RWPE2 (cell line): Measurements from ENCODE around the gene TAP1.

Experiments
- ATAC-seq: fragments of 200-7000 bp; cut with Tn5 transposase; 3 replicates; pipeline ENCODE4 v1.9.1; 2021; ENCODE audit warnings: low read depth
- DNase-seq: peaks from one replicate; pipeline ENCODE4 v3.0.0-alpha.2; 2020; ENCODE audit warnings: low spot score
- H3K27ac ChIP-seq: fragments of 450-650 bp; 2 replicates; pipeline ENCODE4 v1.5.1; 2017; ENCODE audit warnings: mild to moderate bottlenecking; ENCODE audit not compliant: poor library complexity, severe bottlenecking
- H3K27me3 ChIP-seq: fragments of 250-450 bp; sonication (Bioruptor Pico); 2 replicates; pipeline ENCODE4 v1.5.1; 2021; ENCODE audit warnings: mild to moderate bottlenecking, moderate library complexity; ENCODE audit not compliant: insufficient read depth, poor library complexity, severe bottlenecking
- H3K36me3 ChIP-seq: fragments of 250-450 bp; sonication (Bioruptor Pico); 2 replicates; pipeline ENCODE4 v1.5.1; 2020; ENCODE audit warnings: low read depth, mild to moderate bottlenecking, moderate library complexity
- H3K4me1 ChIP-seq: fragments of 250-450 bp; sonication (Bioruptor Pico); 2 replicates; pipeline ENCODE4 v1.5.1; 2021; ENCODE audit warnings: mild to moderate bottlenecking, moderate library complexity; ENCODE audit not compliant: insufficient read depth, poor library complexity, severe bottlenecking
- H3K4me3 ChIP-seq: fragments of 250-450 bp; sonication (Bioruptor Pico); 2 replicates; pipeline ENCODE4 v1.5.1; 2021; ENCODE audit warnings: mild to moderate bottlenecking, moderate library complexity; ENCODE audit not compliant: severe bottlenecking
- H3K9me3 ChIP-seq: fragments of 250-450 bp; sonication (Bioruptor Pico); 2 replicates; pipeline ENCODE4 v1.5.1; 2021; ENCODE audit warnings: mild to moderate bottlenecking, moderate library complexity; ENCODE audit not compliant: severe bottlenecking
- TF ChIP-seq, protein P1 (sequence below): fragments of 450-650 bp; IDR thresholded peaks from one replicate; pipeline ENCODE4 v1.5.1; 2017; ENCODE audit warnings: mild to moderate bottlenecking, moderate library complexity; ENCODE audit not compliant: poor library complexity, severe bottlenecking

The TAP1 gene

DNA sequence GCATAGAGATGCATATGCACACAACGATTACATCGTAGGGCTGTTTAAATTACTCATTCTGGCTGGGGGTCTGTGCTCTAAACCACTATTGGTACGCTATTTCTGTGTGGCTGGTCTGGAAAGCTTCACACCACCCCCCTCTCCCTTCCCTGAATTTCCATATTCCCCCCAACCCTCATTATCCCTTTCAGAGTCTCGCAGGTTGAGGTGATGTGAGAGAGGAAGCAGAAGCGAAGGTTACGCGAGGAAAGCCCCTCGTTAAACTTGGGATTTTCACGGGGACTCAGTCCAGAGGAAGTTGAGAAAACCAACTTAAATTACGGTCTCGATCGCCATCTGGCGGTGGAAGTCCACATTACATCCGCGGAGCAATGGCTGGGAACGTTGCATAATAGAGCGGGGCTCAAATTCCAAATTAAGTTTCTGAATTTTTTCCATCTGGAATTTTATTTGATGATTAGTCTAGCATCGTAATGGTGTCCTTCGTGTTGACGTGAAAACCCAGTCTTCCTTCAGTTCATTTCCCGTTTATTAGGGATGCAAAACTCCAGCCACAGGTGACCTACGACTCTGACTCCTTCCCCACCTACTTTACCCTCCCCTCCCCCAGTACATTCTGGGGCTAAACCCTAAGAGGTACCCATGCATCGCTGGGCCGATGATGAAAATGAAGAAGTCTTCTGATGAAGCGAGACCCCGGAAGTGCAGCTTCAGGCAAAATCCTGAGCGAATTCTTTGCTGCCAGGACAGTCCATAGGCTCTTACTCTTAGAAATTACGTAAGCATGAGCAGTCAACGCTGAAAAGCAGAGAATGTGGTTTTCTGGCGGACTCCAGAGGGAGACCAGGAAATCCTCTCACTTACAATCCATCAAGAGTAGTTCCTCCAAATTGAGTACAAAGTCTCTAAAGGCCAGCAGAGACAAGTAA, 56.4 kb downstream of the TAP1 start:
- Histone ChIP-seq H3K36me3 (no peaks in the 10 kb centered on the region), H3K4me3 (peak overlapping the region; percentile 6), H3K27me3 (peaks cover 35% of the 10 kb centered on the region), H3K9me3 (peaks cover 2% of the 10 kb centered on the region), H3K4me1 (no peaks in the 10 kb centered on the region), H3K27ac (no peak overlapping the region)
- TF ChIP-seq, protein P1, sequence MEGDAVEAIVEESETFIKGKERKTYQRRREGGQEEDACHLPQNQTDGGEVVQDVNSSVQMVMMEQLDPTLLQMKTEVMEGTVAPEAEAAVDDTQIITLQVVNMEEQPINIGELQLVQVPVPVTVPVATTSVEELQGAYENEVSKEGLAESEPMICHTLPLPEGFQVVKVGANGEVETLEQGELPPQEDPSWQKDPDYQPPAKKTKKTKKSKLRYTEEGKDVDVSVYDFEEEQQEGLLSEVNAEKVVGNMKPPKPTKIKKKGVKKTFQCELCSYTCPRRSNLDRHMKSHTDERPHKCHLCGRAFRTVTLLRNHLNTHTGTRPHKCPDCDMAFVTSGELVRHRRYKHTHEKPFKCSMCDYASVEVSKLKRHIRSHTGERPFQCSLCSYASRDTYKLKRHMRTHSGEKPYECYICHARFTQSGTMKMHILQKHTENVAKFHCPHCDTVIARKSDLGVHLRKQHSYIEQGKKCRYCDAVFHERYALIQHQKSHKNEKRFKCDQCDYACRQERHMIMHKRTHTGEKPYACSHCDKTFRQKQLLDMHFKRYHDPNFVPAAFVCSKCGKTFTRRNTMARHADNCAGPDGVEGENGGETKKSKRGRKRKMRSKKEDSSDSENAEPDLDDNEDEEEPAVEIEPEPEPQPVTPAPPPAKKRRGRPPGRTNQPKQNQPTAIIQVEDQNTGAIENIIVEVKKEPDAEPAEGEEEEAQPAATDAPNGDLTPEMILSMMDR = peak; percentile 86
- ATAC-seq (peak; percentile 61), DNase-seq (no peak)
